Measurements from ENCODE around the gene RPS5. TPM values are rescaled to one million over a fixed set of nuclear protein-coding genes. Genes with fewer than 3 reads are reported as not detected.
"Not testable (repeated sequence)": the region's sequence is repeated elsewhere in the genome, so short reads cannot be mapped to it uniquely, and the experiment has no call there.

RPS5 gene
- total RNA-seq, 1 experiment from 2014 or later, result 1,982 TPM

GRCh38 chr19:58403920-58404478 is 16.9 kb downstream of the RPS5 start:
- H3K9ac ChIP-seq (ENCODE audit: low read length); H3K27ac ChIP-seq (ENCODE audit: low read depth, low read length); DNase-seq (ENCODE audit: low read depth, low spot score); RAD21 ChIA-PET (ENCODE audit: low non-redundant PET in 1 of 2, low total read pairs in 2 of 2, uncharacterized antibody in 2 of 2, unreplicated experiment in 2 of 2); ATAC-seq; BruUV-seq (replicated peaks); H3K9me2 ChIP-seq (ENCODE audit: insufficient read depth); H3K9me3 ChIP-seq (ENCODE audit: control insufficient read depth in 1 of 2, insufficient read depth in 1 of 2, low read depth in 1 of 2, low read length in 2 of 2); H3K4me3 ChIP-seq (replicated peaks in 1 of 2; ENCODE audit: low read depth in 1 of 2, low read length in 2 of 2); H2AFZ ChIP-seq (ENCODE audit: low read depth, low read length, poor library complexity, severe bottlenecking); intact Hi-C loops (cut with micrococcal nuclease); H4K20me1 ChIP-seq (ENCODE audit: insufficient read depth); H3K36me3 ChIP-seq (ENCODE audit: control insufficient read depth in 1 of 2, insufficient read depth in 2 of 2, low read length in 2 of 2); H3K4me2 ChIP-seq (ENCODE audit: low read length); H3K27me3 ChIP-seq (ENCODE audit: insufficient read depth, low read length): not testable (repeated sequence)
- CTCF ChIA-PET, result interaction anchor here (0.6 kb wide), 1 partner anchor 110 kb away, joined by 3 read pairs; no protein-coding TSS in a partner anchor
- peaks cover 21 to 35% of the 10 kb centered on the region in 2 experiments for H3K4me1 ChIP-seq (ENCODE audit: control insufficient read depth in 1 of 2, insufficient read depth in 2 of 2, low read length in 2 of 2)
- POLR2A ChIA-PET, result interaction anchor here (0.6 kb wide), 1 partner anchor 15 kb away, joined by 4 read pairs; no protein-coding TSS in a partner anchor
- peaks cover 33% of the 10 kb centered on the region for H3K79me2 ChIP-seq (ENCODE audit: insufficient read depth, low read length)

GRCh38 chr19:58406818-58407657 is 20.0 kb downstream of the RPS5 start:
- Histone ChIP-seq H4K20me1 (ENCODE audit: insufficient read depth) (no peaks in the 10 kb centered on the region), H3K4me2 (ENCODE audit: low read length) (peak overlapping the region; percentile 96), H3K79me2 (ENCODE audit: insufficient read depth, low read length) (peaks cover 46% of the 10 kb centered on the region), H3K27me3 (ENCODE audit: insufficient read depth, low read length) (no peaks in the 10 kb centered on the region), H3K9me2 (ENCODE audit: insufficient read depth) (no peaks in the 10 kb centered on the region), H3K27ac (ENCODE audit: low read depth, low read length) (peak overlapping the region; percentile 93), H3K9me3 (ENCODE audit: control insufficient read depth in 1 of 2, insufficient read depth in 1 of 2, low read depth in 1 of 2, low read length in 2 of 2) (no peaks in the 10 kb centered on the region), H2AFZ (ENCODE audit: low read depth, low read length, poor library complexity, severe bottlenecking) (no peak overlapping the region), H3K4me1 (ENCODE audit: control insufficient read depth in 1 of 2, insufficient read depth in 2 of 2, low read length in 2 of 2) (peaks cover 20 to 35% of the 10 kb centered on the region in 2 experiments), H3K9ac (ENCODE audit: low read length) (peak overlapping the region; percentile 86), H3K36me3 (ENCODE audit: control insufficient read depth in 1 of 2, insufficient read depth in 2 of 2, low read length in 2 of 2) (no peaks in the 10 kb centered on the region), H3K4me3 (replicated peaks in 1 of 2; ENCODE audit: low read depth in 1 of 2, low read length in 2 of 2) (peak overlapping the region; percentile 93 to 99)
- DNase-seq (ENCODE audit: low read depth, low spot score) (no peak), ATAC-seq (peak; percentile 23)
- intact Hi-C loops (cut with micrococcal nuclease), result loop anchor here (5.0 kb wide), 2 partner anchors 45 to 80 kb away; partner anchors contain the start of genes ZNF324B and ZSCAN22
- TF ChIP-seq CEBPB (IDR thresholded peaks at IDR 0.05; ENCODE audit: low read depth), result no peak
- TF ChIP-seq CTCF (IDR thresholded peaks at IDR 0.05 in 2 of 3, conservative IDR thresholded peaks at IDR 0.05 in 1 of 3; ENCODE audit: borderline replicate concordance in 1 of 3, insufficient read depth in 1 of 3, low read depth in 2 of 3, low read length in 2 of 3), result peak in 2 of 3 experiments; percentile 61 to 73; a peak in 4 of 6 replicates
- TF ChIP-seq POLR2AphosphoS5 (IDR thresholded peaks at IDR 0.05; ENCODE audit: low read depth, low read length), result peak; percentile 38; the same call in 1 of the 2 replicates
- BruUV-seq (replicated peaks), result no TSS peak
- ChIA-PET CTCF (interaction anchor here (0.9 kb wide), 1 partner anchor 113 kb away, joined by 3 read pairs; the partner anchor contains the start of gene ZBTB45), POLR2A (no interaction called here), RAD21 (ENCODE audit: low non-redundant PET in 1 of 2, low total read pairs in 2 of 2, uncharacterized antibody in 2 of 2, unreplicated experiment in 2 of 2) (no interaction called here)
